MM.1S (cell line): ENCODE data around the gene GFOD1.

ENCODE experiments used
- DNase-seq: peaks from one replicate; pipeline ENCODE4 v3.0.0-alpha.2; 2015
- H2AFZ ChIP-seq: fragments of 300-600 bp; sonication (generic); 2 replicates; pipeline ENCODE4 v1.6.0; 2016; ENCODE audit warnings: antibody characterized with exemption, low read length
- H3F3A ChIP-seq: fragments of 300-600 bp; sonication (generic); 2 replicates; pipeline ENCODE4 v1.6.1; 2016; ENCODE audit warnings: mild to moderate bottlenecking, antibody characterized with exemption, low read length, moderate library complexity, mixed read lengths; ENCODE audit not compliant: insufficient read depth
- H3K27ac ChIP-seq: fragments of 300-600 bp; sonication (generic); 2 replicates; pipeline ENCODE4 v1.5.1; 2016; ENCODE audit warnings: mild to moderate bottlenecking, low read length
- H3K27me3 ChIP-seq: fragments of 300-600 bp; sonication (generic); replicated peaks from 2 replicates; pipeline ENCODE4 v1.6.0; 2016; ENCODE audit warnings: low read length; ENCODE audit not compliant: insufficient read depth
- H3K36me3 ChIP-seq: fragments of 300-600 bp; sonication (generic); replicated peaks from 2 replicates; pipeline ENCODE4 v1.6.1; 2016; ENCODE audit warnings: mild to moderate bottlenecking, low read length, mixed read lengths; ENCODE audit not compliant: insufficient read depth
- H3K4me1 ChIP-seq: fragments of 300-600 bp; sonication (generic); 2 replicates; pipeline ENCODE4 v1.6.1; 2016; ENCODE audit warnings: low read length, mixed read lengths
- H3K4me2 ChIP-seq: fragments of 300-600 bp; sonication (generic); 2 replicates; pipeline ENCODE4 v1.6.0; 2016; ENCODE audit warnings: low read depth, low read length
- H3K4me3 ChIP-seq: fragments of 300-600 bp; sonication (generic); 2 replicates; pipeline ENCODE4 v1.5.1; 2016; ENCODE audit warnings: low read length, mixed read lengths
- H3K79me2 ChIP-seq: fragments of 300-600 bp; sonication (generic); 2 replicates; pipeline ENCODE4 v1.6.1; 2016; ENCODE audit warnings: mixed run types, low read length, mixed read lengths
- H3K9ac ChIP-seq: fragments of 300-600 bp; sonication (generic); 2 replicates; pipeline ENCODE4 v1.6.1; 2016; ENCODE audit warnings: low read length, mixed read lengths
- H3K9me2 ChIP-seq: fragments of 300-600 bp; sonication (generic); replicated peaks from 2 replicates; pipeline ENCODE4 v1.6.1; 2016; ENCODE audit warnings: mild to moderate bottlenecking, low read length, mixed read lengths; ENCODE audit not compliant: insufficient read depth
- H3K9me3 ChIP-seq: fragments of 300-600 bp; sonication (generic); replicated peaks from 2 replicates; pipeline ENCODE4 v1.6.1; 2016; ENCODE audit warnings: mild to moderate bottlenecking, low read length, mixed read lengths; ENCODE audit not compliant: insufficient read depth
- H4K20me1 ChIP-seq: fragments of 300-600 bp; sonication (generic); 2 replicates; pipeline ENCODE4 v1.6.1; 2016; ENCODE audit warnings: mild to moderate bottlenecking, low read length, moderate library complexity, mixed read lengths; ENCODE audit not compliant: insufficient read depth
- CTCF ChIP-seq: fragments of 300-600 bp; sonication (generic); IDR thresholded peaks from 2 replicates; pipeline ENCODE4 v1.5.1; 2016; ENCODE audit warnings: antibody characterized with exemption, low read length, mixed read lengths
- EZH2 ChIP-seq: fragments of 300-600 bp; sonication (generic); optimal IDR thresholded peaks from 2 replicates; pipeline ENCODE3; 2017; ENCODE audit warnings: low read depth, mild to moderate bottlenecking, antibody characterized with exemption, low read length, mixed read lengths
- EZH2phosphoT487 ChIP-seq: fragments of 300-600 bp; sonication (generic); IDR thresholded peaks from 2 replicates; pipeline ENCODE4 v1.6.1; 2018; ENCODE audit warnings: antibody characterized with exemption, low read length

The GFOD1 gene, protein sequence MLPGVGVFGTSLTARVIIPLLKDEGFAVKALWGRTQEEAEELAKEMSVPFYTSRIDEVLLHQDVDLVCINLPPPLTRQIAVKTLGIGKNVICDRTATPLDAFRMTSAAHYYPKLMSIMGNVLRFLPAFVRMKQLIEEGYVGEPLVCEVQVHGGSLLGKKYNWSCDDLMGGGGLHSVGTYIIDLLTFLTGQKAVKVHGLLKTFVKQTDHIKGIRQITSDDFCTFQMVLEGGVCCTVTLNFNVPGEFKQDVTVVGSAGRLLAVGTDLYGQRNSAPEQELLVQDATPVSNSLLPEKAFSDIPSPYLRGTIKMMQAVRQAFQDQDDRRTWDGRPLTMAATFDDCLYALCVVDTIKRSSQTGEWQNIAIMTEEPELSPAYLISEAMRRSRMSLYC

GRCh38 chr6:13487122-13488014 is at the start of gene GFOD1:
GFOD1 (minus strand) TSS chr6:13487600; CDS start chr6:13486890, 710 bp downstream.
- peak within 1 kb of the TSS; percentile 33; the same call in 1 of the 2 replicates for H3K27ac ChIP-seq
- H3K27me3 ChIP-seq = no peaks in the 10 kb centered on the region
- H4K20me1 ChIP-seq = no peaks in the 10 kb centered on the region
- H3K9me2 ChIP-seq = no peaks in the 10 kb centered on the region
- H3K4me2 ChIP-seq = peak within 1 kb of the TSS; percentile 100
- H3F3A ChIP-seq = peaks cover 4% of the 10 kb centered on the region
- H3K4me1 ChIP-seq = peaks cover 9% of the 10 kb centered on the region
- DNase-seq = peak; percentile 83
- H3K36me3 ChIP-seq = no peaks in the 10 kb centered on the region
- peak within 1 kb of the TSS; percentile 85 for H3K4me3 ChIP-seq
- no peaks in the 10 kb centered on the region for H3K79me2 ChIP-seq
- H2AFZ ChIP-seq = peak within 1 kb of the TSS; percentile 94
- TF ChIP-seq EZH2 (no peak), EZH2phosphoT487 (no peak), CTCF (no peak)
- H3K9ac ChIP-seq = peak within 1 kb of the TSS; percentile 50; the same call in 1 of the 2 replicates
- no peaks in the 10 kb centered on the region for H3K9me3 ChIP-seq

DNA sequence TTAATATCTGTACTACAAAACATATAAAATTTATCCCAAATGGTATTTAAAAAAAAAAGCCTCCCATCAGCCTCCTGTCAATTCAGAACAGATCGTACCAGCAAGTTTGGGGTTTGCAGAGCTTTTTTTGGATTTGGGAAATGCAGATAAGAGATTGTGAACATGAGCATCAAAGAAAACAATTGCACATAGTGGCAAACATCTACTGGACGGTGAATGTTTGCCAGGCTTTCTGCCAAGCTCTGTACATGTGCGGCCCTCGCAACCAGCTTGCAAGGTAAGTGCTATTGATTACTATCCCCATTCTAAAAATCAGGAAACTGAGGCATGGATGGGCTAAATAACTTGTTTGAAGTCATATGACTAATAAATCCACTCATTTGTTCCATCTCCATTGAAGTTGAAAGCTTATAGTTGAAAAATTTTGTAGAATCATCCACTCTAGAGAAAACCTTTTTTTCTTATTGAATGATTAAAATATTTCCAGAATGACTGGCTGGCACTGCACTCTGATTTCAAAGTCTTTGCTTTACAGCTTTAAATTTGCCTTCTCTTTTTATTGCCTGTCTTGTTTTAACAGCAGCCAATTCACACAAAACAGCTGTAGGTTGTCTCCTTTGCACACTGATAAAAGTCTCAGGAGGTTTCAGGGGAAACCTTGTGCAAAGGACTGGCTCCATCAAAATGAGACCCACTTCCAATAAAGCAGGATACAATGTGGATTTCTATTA is 49.6 kb upstream of the GFOD1 start:
- H3K9ac ChIP-seq = no peak overlapping the region
- H2AFZ ChIP-seq = no peak overlapping the region
- H4K20me1 ChIP-seq = no peaks in the 10 kb centered on the region
- no peaks in the 10 kb centered on the region for H3K79me2 ChIP-seq
- peaks cover 21% of the 10 kb centered on the region for H3K4me1 ChIP-seq
- no peak for TF ChIP-seq CTCF
- no peak for TF ChIP-seq EZH2
- TF ChIP-seq EZH2phosphoT487 = no peak
- no peak overlapping the region for H3K27ac ChIP-seq
- no peak for DNase-seq
- no peaks in the 10 kb centered on the region for H3K9me2 ChIP-seq
- H3K4me2 ChIP-seq = no peak overlapping the region
- no peak overlapping the region for H3K4me3 ChIP-seq
- 0 out of 2 replicates have a peak, but pooled peaks cover 9% of the 10 kb centered on the region for H3F3A ChIP-seq
- H3K27me3 ChIP-seq = peaks cover 3% of the 10 kb centered on the region; the same call in 1 of the 2 replicates
- H3K9me3 ChIP-seq = no peaks in the 10 kb centered on the region
- H3K36me3 ChIP-seq = no peaks in the 10 kb centered on the region

DNA sequence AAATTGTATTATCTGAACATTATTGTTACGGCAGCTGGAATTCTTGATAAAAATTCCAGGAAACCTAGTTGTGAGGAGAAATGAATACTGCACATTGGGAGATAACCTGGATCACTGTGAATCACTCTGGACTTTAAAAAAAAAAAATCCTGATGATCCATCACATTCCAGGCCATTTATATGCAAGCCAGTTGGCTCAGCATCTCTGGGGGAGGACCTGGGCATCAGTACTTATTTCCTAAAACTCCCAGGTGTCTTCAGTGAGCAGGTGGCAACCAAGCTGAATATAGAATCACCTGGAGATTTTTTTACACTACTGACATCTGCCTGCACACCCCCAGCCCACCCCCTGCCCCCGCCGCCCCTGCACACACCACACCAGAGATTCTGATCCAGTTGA is 47.9 kb upstream of the GFOD1 start:
- DNase-seq = no peak
- Histone ChIP-seq H3K36me3 (no peaks in the 10 kb centered on the region), H3K4me3 (no peak overlapping the region), H3K9me3 (no peaks in the 10 kb centered on the region), H3F3A (0 out of 2 replicates have a peak, but pooled peaks cover 9% of the 10 kb centered on the region), H3K4me1 (peaks cover 23% of the 10 kb centered on the region), H3K79me2 (no peaks in the 10 kb centered on the region), H3K27ac (no peak overlapping the region), H3K27me3 (peaks cover 3% of the 10 kb centered on the region; the same call in 1 of the 2 replicates), H4K20me1 (no peaks in the 10 kb centered on the region), H3K9me2 (no peaks in the 10 kb centered on the region), H3K4me2 (no peak overlapping the region), H3K9ac (no peak overlapping the region), H2AFZ (no peak overlapping the region)
- TF ChIP-seq EZH2 (no peak), EZH2phosphoT487 (no peak), CTCF (no peak)
